GM12801 (cell line): ENCODE data around the gene FXYD6.

Experiments used
- TF ChIP-seq, protein P1 (sequence below): IDR thresholded peaks from one replicate; pipeline ENCODE4 v1.5.1; 2011; ENCODE audit warnings: control low read depth; ENCODE audit not compliant: insufficient read length; ENCODE audit errors: extremely low read depth

Gene FXYD6

DNA sequence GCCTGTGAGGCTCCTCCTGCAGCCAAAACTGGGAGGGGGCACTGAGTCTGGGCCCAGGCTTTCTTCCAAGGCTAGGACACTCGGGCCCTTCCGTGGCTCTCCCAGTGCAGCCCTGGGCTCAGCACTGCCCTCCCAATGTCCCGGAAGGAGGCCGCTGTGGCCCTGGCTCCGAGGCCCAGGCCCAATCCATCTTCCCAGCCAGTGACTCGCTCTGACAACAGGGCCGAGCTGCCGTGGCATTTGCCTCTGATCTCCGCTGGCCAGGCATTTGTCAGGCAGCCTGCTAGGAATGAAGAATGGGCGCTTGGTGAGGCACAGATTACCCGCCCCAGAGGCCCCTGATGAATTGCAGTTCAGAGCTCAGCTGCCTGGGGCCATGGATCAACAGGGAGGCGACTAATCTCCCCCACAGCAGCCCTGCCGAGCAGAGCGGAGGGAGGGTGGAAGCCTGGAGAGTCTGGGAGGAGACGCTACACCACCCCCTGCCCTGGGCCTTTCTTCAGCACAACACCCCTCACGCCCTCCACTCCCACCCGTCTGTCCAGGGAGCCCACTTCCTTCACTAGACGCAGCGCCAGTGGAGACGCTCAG is 60.2 kb downstream of the FXYD6 start:
- TF ChIP-seq, protein P1, sequence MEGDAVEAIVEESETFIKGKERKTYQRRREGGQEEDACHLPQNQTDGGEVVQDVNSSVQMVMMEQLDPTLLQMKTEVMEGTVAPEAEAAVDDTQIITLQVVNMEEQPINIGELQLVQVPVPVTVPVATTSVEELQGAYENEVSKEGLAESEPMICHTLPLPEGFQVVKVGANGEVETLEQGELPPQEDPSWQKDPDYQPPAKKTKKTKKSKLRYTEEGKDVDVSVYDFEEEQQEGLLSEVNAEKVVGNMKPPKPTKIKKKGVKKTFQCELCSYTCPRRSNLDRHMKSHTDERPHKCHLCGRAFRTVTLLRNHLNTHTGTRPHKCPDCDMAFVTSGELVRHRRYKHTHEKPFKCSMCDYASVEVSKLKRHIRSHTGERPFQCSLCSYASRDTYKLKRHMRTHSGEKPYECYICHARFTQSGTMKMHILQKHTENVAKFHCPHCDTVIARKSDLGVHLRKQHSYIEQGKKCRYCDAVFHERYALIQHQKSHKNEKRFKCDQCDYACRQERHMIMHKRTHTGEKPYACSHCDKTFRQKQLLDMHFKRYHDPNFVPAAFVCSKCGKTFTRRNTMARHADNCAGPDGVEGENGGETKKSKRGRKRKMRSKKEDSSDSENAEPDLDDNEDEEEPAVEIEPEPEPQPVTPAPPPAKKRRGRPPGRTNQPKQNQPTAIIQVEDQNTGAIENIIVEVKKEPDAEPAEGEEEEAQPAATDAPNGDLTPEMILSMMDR = no peak

DNA sequence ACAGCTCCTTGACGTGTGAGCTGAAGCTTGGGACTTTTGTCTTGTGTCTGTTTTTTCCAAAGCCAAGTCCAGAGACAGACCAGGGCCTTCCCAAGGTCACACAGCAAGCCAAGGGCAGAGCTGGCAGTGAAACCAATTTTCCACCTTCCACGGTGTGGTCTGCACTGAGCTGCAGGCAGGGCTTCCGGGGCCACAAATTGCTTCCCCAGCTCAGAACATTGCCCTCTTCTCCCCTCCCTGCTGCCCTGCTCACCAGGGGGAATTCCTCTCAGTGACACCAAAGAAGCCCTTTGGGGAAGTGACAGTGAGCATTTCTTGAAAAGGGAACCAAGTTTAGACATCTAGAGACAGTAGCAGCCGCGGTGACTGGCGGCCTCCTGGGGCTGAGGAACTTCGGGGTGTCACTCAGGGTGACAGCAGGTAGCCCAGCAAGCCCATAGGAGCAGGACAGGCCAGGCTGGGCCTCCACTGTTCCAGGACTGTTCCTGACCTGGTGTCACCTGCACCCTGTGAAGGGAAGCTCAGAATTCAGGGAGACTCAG is 61.1 kb downstream of the FXYD6 start:
- TF ChIP-seq, protein P1 = no peak

DNA sequence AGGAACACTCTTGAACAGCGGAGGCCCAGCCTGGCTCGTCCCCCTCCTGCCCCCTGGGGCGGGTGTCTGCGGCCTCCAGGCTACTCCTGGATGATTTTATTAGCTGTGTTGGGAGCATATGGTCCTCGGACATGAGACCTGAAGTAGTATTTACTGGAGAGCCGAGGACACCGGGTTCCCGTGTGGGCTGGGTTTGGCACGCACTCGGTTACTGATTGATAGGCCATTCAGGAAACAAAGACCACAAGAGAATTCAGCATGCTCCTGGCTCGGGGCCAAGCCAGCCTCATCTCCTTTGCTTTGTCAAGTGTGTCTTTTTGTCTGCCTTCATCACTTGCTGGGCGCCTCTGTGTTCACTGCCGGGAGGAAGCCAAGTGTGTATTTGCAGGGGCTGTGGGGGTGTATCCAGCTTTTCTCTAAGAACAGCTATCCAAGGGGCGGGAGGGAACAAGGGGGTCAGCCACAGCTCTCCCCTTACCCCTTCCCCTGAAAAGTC is 61.6 kb downstream of the FXYD6 start:
- TF ChIP-seq, protein P1 = no peak

DNA sequence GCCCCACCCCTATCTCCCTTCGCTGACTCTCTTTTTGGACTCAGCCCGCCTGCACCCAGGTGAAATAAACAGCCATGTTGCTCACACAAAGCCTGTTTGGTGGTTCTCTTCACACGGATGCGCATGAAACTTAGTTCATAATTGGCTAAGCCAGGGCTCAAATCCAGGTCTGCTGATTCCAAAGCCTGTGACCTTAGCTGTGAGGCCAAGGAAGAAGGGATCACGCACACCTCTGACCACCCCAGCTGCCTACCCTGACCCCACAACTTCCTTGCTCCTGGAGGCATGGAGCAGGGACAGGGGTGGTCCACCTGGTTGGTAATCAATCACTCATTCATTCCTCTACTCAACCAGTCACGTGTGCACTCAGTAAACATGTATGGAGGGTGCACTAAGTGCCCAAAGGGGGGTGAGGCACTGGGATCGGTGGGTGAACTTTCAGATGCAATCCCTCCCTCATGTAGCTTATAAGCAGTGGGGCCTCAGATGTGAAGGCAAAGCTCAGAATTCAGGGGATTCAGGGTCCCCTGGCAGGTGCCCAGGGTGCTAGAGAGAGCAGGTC is 62.2 kb downstream of the FXYD6 start:
- TF ChIP-seq, protein P1 = no peak

DNA sequence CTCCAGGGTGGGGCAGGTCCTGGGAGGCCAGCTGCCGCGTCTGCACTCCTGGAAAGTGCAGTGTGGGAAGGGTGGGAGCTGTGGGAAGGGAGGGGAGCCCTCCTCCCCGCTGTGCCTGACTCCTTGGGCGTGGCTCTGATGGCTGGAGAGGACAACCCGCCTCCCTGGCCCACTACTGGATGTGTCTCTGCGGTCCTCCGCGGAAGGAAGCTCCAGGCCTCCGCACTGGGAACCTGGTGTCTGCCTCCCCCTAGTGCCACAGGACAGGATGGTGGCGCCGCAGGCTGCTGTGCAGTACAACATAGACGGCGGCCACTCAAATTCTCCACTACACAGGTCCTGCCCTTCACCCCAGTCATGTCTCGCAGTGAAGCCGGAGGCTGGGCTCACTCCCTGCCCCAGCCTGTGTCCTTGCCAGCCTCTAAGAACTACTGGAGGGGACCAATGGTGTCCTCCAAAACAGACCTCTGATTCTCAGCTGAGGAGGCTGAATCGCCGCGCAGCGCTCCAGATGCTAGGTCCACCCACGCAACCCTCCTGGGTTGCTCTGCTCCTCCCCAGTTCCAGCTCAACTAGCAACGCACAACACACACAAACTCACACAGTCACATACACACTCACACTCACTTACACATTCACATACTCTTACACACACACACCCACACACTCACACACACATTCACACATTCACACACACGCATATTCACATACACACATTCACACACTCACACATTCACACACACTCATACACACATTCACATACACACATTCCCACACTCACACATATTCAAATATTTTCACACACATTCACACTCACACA is 67.0 kb downstream of the FXYD6 start:
- TF ChIP-seq, protein P1 = no peak

DNA sequence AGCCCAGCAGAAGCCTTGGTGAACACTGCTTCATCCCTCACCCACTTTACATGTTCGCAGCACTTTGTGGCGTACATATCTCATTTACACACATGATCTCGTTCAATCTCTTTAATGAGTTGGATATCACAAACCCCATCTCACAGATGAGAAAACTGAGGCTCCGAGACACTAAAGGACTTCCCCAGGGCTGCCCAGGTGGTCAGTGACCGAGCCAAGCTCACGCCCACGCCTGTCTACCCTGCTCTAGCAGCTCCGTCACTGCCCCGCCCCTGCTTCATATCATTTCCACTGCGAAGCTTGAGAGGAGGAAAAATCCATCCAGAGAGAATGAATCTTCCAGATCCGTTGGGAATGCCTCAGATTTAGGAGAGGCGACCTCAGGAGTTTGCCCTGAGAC is 67.7 kb downstream of the FXYD6 start:
- TF ChIP-seq, protein P1 = no peak
